GM12891 (cell line): ENCODE data around the gene PLA2R1.

ENCODE experiments used
- POLR2A ChIP-seq: IDR thresholded peaks from 2 replicates; pipeline ENCODE4 v1.6.1; 2011; ENCODE audit warnings: low read depth, low read length, control low read depth
- POLR2AphosphoS5 ChIP-seq: IDR thresholded peaks from 2 replicates; pipeline ENCODE4 v1.6.1; 2011; ENCODE audit warnings: low read depth, low read length, control low read depth
- TAF1 ChIP-seq: IDR thresholded peaks from 2 replicates; pipeline ENCODE4 v1.6.1; 2011; ENCODE audit warnings: low read depth, low read length, control low read depth

GRCh38 chr2:159939946-159940345 lies 122.5 kb downstream of the PLA2R1 start:
- TF ChIP-seq POLR2AphosphoS5 (no peak), POLR2A (no peak), TAF1 (no peak)
